ENCODE results near the gene WRAP73.

- no peak for TF ChIP-seq CTCF (IDR thresholded peaks at IDR 0.05)
- no peak for TF ChIP-seq POLR2A (IDR thresholded peaks at IDR 0.05)
Measured at GRCh38 chr1:3653286-3653618, 3.3 kb upstream of the WRAP73 start.
